GM19438 (cell line): ENCODE data around the gene ZNF474.

Experiments
- ATAC-seq: cut with Tn5 transposase; IDR thresholded peaks from one replicate; pipeline ENCODE4 v1.9.1; 2021; ENCODE audit warnings: low read depth; ENCODE audit not compliant: unreplicated experiment

The ZNF474 gene

GRCh38 chr5:122114501-122114900, 14.8 kb upstream of the ZNF474 start:
- ATAC-seq: no peak

- no peak for ATAC-seq
These were observed 10.9 kb upstream of the ZNF474 start for GRCh38 chr5:122118356-122118948.

GRCh38 chr5:122119205-122119604, 10.1 kb upstream of the ZNF474 start:
- no peak for ATAC-seq

GRCh38 chr5:122120493-122120892, 8.9 kb upstream of the ZNF474 start:
- ATAC-seq: no peak

GRCh38 chr5:122120957-122121356, 8.4 kb upstream of the ZNF474 start:
- no peak for ATAC-seq

- ATAC-seq: no peak
These were observed 7.6 kb upstream of the ZNF474 start for GRCh38 chr5:122121479-122122465.

- ATAC-seq: no peak
These were observed 4.6 kb upstream of the ZNF474 start for GRCh38 chr5:122124766-122125165.

- no peak for ATAC-seq
These were observed 3.1 kb upstream of the ZNF474 start for GRCh38 chr5:122126177-122126755.

GRCh38 chr5:122126756-122127321, 2.5 kb upstream of the ZNF474 start:
- ATAC-seq: no peak

GRCh38 chr5:122130152-122130551, 806 bp downstream of the ZNF474 start:
- ATAC-seq: no peak

- no peak for ATAC-seq
These were observed 8.4 kb downstream of the ZNF474 start for GRCh38 chr5:122137702-122138101.

GRCh38 chr5:122138356-122138755, 9.0 kb downstream of the ZNF474 start:
- no peak for ATAC-seq

- no peak for ATAC-seq
These were observed 11.6 kb downstream of the ZNF474 start for GRCh38 chr5:122140900-122141299.

- no peak for ATAC-seq
These were observed 12.4 kb downstream of the ZNF474 start for GRCh38 chr5:122141751-122142150.

GRCh38 chr5:122142480-122143164, 13.3 kb downstream of the ZNF474 start:
- ATAC-seq: no peak

- no peak for ATAC-seq
These were observed 14.9 kb downstream of the ZNF474 start for GRCh38 chr5:122144236-122144635.

GRCh38 chr5:122145906-122146305, 16.6 kb downstream of the ZNF474 start:
- ATAC-seq: no peak

- ATAC-seq: no peak
These were observed 20.2 kb downstream of the ZNF474 start for GRCh38 chr5:122149321-122150090.

GRCh38 chr5:122150215-122150614, 20.9 kb downstream of the ZNF474 start:
- no peak for ATAC-seq

- no peak for ATAC-seq
These were observed 22.3 kb downstream of the ZNF474 start for GRCh38 chr5:122151640-122152039.
